ENCODE results near the gene LCE4A.
"Not testable (repeated sequence)": the region's sequence is repeated elsewhere in the genome, so short reads cannot be mapped to it uniquely, and the experiment has no call there.

The LCE4A gene

GRCh38 chr1:152707860-152708259 lies at the start of gene LCE4A:
Gene LCE4A, plus strand, starts transcription at chr1:152708160. Its CDS starts 916 bp downstream, at chr1:152709076.
- DNase-seq, result no peak

- DNase-seq, result no peak
Observed at GRCh38 chr1:152658649-152659048, 49.3 kb upstream of the LCE4A start.

- no peak for DNase-seq
Observed at GRCh38 chr1:152663098-152663497, 44.9 kb upstream of the LCE4A start, which contains the start of gene LCE2D. Gene LCE2D, plus strand, starts transcription at chr1:152663380. Its CDS starts 726 bp downstream, at chr1:152664106.

GRCh38 chr1:152666171-152666570 lies 41.8 kb upstream of the LCE4A start:
- not testable (repeated sequence) for DNase-seq

GRCh38 chr1:152667648-152668047 lies 40.3 kb upstream of the LCE4A start:
- DNase-seq, result no peak

GRCh38 chr1:152673016-152673415 lies 34.9 kb upstream of the LCE4A start:
- no peak for DNase-seq

GRCh38 chr1:152674983-152675382 lies 33.0 kb upstream of the LCE4A start, which contains the start of gene LCE2C:
Gene LCE2C, plus strand, starts transcription at chr1:152675279. Its CDS starts 737 bp downstream, at chr1:152676016.
- DNase-seq, result not testable (repeated sequence)

- DNase-seq, result no peak
Observed at GRCh38 chr1:152679459-152679858, 28.5 kb upstream of the LCE4A start.

- no peak for DNase-seq
Observed at GRCh38 chr1:152681616-152682015, 26.3 kb upstream of the LCE4A start.

GRCh38 chr1:152683846-152684245 lies 24.1 kb upstream of the LCE4A start:
- DNase-seq, result no peak

- DNase-seq, result not testable (repeated sequence)
Observed at GRCh38 chr1:152685823-152686222, 22.1 kb upstream of the LCE4A start, which contains the start of gene LCE2B. Gene LCE2B, plus strand, starts transcription at chr1:152686123. Its CDS starts 721 bp downstream, at chr1:152686844.

- no peak for DNase-seq
Observed at GRCh38 chr1:152697701-152698600, 10.0 kb upstream of the LCE4A start, which contains the start of gene LCE2A. Gene LCE2A, plus strand, starts transcription at chr1:152698345. Its CDS starts 557 bp downstream, at chr1:152698902.

GRCh38 chr1:152699746-152700145 lies 8.2 kb upstream of the LCE4A start:
- DNase-seq, result no peak

- DNase-seq, result no peak
Observed at GRCh38 chr1:152718238-152718637, 10.3 kb downstream of the LCE4A start.

- DNase-seq, result no peak
Observed at GRCh38 chr1:152725261-152725660, 17.3 kb downstream of the LCE4A start.

GRCh38 chr1:152728986-152729385 lies 21.0 kb downstream of the LCE4A start:
- DNase-seq, result no peak

- no peak for DNase-seq
Observed at GRCh38 chr1:152735648-152736047, 27.7 kb downstream of the LCE4A start.

GRCh38 chr1:152737997-152738396 lies 30.0 kb downstream of the LCE4A start:
- no peak for DNase-seq

- no peak for DNase-seq
Observed at GRCh38 chr1:152739841-152740240, 31.9 kb downstream of the LCE4A start.

- DNase-seq, result no peak
Observed at GRCh38 chr1:152741656-152742055, 33.7 kb downstream of the LCE4A start.

- DNase-seq, result no peak
Observed at GRCh38 chr1:152743371-152744145, 35.6 kb downstream of the LCE4A start.

- DNase-seq, result no peak
Observed at GRCh38 chr1:152745289-152745704, 37.3 kb downstream of the LCE4A start.

- DNase-seq, result no peak
Observed at GRCh38 chr1:152745765-152746444, 37.9 kb downstream of the LCE4A start.

All from CD4-positive, alpha-beta T cell treated with Interferon alpha-2 for 1 hour (primary cell).